Superior temporal gyrus (tissue), 1 donor: ENCODE data around the gene APOBEC3F.

Source experiments
- DNase-seq: peaks from one replicate; pipeline ENCODE4 v3.0.0-alpha.2; 2016; ENCODE audit errors: extremely low spot score

Gene APOBEC3F

GRCh38 chr22:39092111-39092862 lies 51.6 kb downstream of the APOBEC3F start:
- DNase-seq, result no peak

- DNase-seq, result no peak
Measured at GRCh38 chr22:39094717-39095389, 54.2 kb downstream of the APOBEC3F start.

DNA sequence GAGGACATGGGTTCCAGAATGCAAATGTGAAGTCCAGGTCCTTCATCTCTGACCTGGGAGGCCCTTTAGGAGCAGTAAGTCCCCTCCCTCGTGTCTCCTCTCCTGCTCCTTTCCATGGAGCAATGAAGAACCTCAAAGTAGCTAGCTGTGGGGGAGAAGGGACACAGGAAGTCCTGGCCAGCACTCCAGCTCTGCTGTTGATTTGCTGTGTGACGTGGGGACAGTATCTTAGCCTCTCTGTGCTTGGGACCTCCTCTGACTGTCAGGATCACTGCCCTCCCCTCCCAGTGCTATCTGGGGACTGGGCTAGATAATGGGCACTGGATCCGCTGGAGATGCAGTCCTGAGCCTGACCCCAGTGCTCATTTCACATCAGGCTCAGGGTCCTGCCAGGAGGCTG lies 55.3 kb downstream of the APOBEC3F start:
- no peak for DNase-seq

GRCh38 chr22:39097098-39098020 lies 56.7 kb downstream of the APOBEC3F start, which contains the start of gene APOBEC3H:
Gene APOBEC3H, plus strand, starts transcription at chr22:39097244. Its CDS starts 3,035 bp downstream, at chr22:39100279.
- DNase-seq, result no peak

- DNase-seq, result no peak
Measured at GRCh38 chr22:39098026-39098425, 57.4 kb downstream of the APOBEC3F start.

DNA sequence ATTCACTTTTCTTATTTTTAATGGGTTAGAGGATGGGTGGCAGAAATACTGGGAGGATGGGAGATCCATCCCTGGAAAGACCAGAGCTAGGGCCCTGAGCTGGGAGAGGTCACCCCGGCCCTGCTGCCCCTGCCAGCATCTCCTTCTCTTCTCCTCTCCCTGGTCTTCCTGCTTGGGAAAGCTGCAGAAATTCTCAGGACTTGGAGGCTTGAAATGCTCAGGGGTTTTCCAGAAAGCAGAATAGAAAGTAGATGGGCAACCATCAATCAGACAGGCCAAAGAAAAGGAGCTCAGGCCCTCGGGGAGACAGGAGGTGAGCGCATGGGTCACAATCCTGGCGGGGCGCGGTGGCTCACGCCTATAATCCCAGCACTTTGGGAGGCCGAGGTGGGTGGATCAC lies 57.9 kb downstream of the APOBEC3F start:
- no peak for DNase-seq

GRCh38 chr22:39101226-39101625 lies 60.6 kb downstream of the APOBEC3F start:
- DNase-seq, result no peak

GRCh38 chr22:39103431-39103830 lies 62.8 kb downstream of the APOBEC3F start:
- no peak for DNase-seq
